Measurements from ENCODE around the gene HDAC8. TPM values are rescaled to one million over a fixed set of nuclear protein-coding genes. Genes with fewer than 3 reads are reported as not detected.
"Not testable (repeated sequence)": the region's sequence is repeated elsewhere in the genome, so short reads cannot be mapped to it uniquely, and the experiment has no call there.

The HDAC8 gene
- total and polyA plus RNA-seq, 8 donors, result 8.5 to 21.6 (median 14.6) TPM

DNA sequence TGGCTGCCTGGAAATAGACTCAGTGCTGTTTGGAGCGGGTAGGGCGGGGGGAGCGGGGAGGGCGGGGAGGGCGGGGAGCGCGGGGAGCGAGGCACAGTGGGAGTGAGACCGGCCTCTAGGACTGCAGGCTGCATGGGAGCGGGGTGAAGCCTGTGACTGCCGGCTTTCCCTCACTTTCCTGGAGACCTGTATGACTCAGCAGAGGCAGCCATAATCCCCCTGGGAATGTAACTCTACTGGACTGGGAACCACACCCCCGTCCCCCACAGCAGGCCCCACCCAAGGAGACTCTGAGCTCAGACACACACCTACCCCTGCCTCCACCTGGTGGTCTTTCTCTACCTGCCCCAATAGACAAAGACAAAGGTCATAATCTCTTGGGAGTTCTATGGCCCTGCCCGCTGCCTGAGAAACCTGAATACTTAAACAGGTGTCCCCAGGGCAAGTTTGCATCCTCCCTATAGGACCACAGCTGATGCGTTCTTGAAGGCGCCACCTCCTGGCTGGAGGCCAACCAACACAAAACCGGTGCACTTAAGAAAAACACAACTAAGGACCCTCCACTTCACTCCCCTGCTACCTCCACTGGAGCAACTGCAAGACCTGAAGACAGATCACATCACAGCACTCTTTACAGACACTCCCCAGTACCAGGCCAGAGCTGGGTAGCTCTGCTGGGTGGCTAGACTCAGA lies 18.0 kb downstream of the HDAC8 start:
- Histone ChIP-seq H3K36me3 (no peaks in the 10 kb centered on the region), H3K27me3 (peaks cover 0 to 10% (median 0%) of the 10 kb centered on the region in 4 donors), H3K27ac (no peak overlapping the region), H3K4me1 (no peaks in the 10 kb centered on the region), H3K9me3 (no peaks in the 10 kb centered on the region), H3K4me3 (no peak overlapping the region)
- WGBS, 2 donors, result 66 to 91% methylated on average over 16 of the region's 16 CpGs
- DNase-seq (no peak), ATAC-seq (no peak), FAIRE-seq (no peak)
- TF ChIP-seq, protein P1, sequence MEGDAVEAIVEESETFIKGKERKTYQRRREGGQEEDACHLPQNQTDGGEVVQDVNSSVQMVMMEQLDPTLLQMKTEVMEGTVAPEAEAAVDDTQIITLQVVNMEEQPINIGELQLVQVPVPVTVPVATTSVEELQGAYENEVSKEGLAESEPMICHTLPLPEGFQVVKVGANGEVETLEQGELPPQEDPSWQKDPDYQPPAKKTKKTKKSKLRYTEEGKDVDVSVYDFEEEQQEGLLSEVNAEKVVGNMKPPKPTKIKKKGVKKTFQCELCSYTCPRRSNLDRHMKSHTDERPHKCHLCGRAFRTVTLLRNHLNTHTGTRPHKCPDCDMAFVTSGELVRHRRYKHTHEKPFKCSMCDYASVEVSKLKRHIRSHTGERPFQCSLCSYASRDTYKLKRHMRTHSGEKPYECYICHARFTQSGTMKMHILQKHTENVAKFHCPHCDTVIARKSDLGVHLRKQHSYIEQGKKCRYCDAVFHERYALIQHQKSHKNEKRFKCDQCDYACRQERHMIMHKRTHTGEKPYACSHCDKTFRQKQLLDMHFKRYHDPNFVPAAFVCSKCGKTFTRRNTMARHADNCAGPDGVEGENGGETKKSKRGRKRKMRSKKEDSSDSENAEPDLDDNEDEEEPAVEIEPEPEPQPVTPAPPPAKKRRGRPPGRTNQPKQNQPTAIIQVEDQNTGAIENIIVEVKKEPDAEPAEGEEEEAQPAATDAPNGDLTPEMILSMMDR (IDR thresholded peaks at IDR 0.05), result no peak
- intact Hi-C loops (cut with DNase I), result no loop called here

DNA sequence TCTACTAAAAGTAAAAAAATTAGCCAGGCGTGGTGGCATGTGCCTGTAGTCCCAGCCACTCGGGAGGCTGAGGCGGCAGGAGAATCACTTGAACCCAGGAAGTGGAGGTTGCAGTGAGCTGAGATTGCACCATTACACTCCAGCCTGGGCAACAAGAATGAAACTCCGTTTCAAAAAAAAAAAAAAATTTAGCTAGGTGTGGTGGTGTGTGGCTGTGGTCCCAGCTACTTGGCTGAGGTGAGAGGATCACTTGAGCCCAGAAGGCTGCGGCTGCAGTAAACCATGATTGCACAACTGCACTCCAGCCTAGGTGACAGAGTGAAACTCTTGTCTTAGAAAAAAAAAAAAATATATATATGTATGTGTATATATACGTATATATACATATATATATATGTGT lies 20.2 kb downstream of the HDAC8 start:
- H3K27ac ChIP-seq; H3K4me1 ChIP-seq; FAIRE-seq; H3K4me3 ChIP-seq; H3K9me3 ChIP-seq; DNase-seq; H3K27me3 ChIP-seq; H3K36me3 ChIP-seq; ATAC-seq; intact Hi-C loops (cut with DNase I): not testable (repeated sequence)
- 80 to 90% methylated on average over 6 of the region's 6 CpGs for WGBS, 2 donors

DNA sequence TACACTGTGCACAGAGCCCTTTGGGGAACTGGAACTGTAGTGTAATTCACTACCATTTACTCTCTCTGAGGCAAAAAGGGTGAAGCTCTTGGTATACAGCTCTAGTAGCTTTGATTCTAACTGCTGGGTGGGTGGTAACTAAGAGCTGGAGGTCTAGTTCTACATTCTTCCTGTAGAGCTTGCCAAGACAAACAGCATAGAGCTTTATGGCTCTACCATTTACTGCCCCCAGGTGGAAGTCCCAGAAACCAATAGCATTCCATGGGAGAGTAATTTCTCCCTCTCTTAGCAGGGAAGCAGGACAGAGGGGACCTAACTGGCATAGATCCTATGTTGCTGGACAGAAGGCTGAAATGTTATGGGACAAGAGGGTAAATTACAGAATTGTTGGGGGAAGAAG lies 26.7 kb downstream of the HDAC8 start:
- Histone ChIP-seq H3K36me3 (no peaks in the 10 kb centered on the region), H3K9me3 (no peaks in the 10 kb centered on the region), H3K4me1 (no peaks in the 10 kb centered on the region), H3K27ac (no peak overlapping the region), H3K4me3 (no peak overlapping the region), H3K27me3 (no peaks in the 10 kb centered on the region)
- ATAC-seq, result peak in 3 of 4 donors; percentile 55 to 81 (median 60)
- no peak for FAIRE-seq
- DNase-seq, result no peak
- TF ChIP-seq, protein P1 (IDR thresholded peaks at IDR 0.05), result no peak
- intact Hi-C loops (cut with DNase I), result loop anchor here in 1 of 3 donors (10.0 kb wide), 1 partner anchor 301 kb away; no protein-coding TSS in a partner anchor

DNA sequence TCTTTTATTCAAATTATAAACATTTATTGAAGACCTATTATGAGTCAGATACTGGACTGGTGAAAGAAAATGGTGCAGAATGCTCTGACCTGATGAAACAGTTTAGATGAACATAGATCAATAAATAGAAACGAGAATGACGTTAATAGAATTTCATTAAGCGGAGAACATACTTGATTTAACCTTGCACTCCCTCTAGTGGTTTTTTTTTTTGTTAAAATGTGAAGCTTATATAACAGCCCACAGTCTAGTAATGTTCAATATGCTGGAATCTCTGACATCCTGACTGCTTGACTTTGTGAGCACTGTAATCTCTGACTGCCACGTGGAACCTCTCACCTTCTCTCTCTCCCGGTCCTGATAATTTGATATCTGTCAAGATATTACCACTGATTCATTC lies 32.3 kb downstream of the HDAC8 start:
- FAIRE-seq (peak; percentile 97), ATAC-seq (peak; percentile 56 to 81 (median 78)), DNase-seq (no peak)
- H3K4me1 ChIP-seq, result no peaks in the 10 kb centered on the region
- intact Hi-C loops (cut with DNase I), result loop anchor here in 1 of 3 donors (10.0 kb wide), 1 partner anchor 296 kb away; no protein-coding TSS in a partner anchor
- H3K36me3 ChIP-seq, result no peaks in the 10 kb centered on the region
- 5 to 7% methylated on average over 5 of the region's 5 CpGs for WGBS, 2 donors
- H3K4me3 ChIP-seq, result no peak overlapping the region
- H3K9me3 ChIP-seq, result no peaks in the 10 kb centered on the region
- no peak overlapping the region for H3K27ac ChIP-seq
- no peaks in the 10 kb centered on the region for H3K27me3 ChIP-seq
- TF ChIP-seq, protein P1 (IDR thresholded peaks at IDR 0.05), result peak in 2 of 4 donors; percentile 24 to 25

DNA sequence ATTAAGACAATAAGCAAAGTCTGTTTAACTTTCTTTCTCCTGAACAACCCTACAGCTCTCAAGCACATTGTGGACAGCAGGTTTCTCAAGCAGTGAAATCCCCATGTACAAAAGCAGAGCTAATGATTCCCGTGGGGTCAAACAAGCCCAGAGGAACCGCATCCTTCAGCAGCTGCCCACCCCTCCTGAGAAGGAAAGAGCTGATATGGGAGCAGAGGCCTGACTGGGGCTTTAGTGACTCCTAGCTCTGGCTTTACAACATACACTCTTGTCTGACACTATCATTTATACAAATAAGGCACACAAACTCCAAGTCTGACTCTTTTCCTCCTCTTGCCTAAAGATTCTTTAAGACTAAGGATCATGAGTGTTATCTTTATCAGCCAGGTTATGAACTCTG lies 32.8 kb downstream of the HDAC8 start:
- no peak overlapping the region for H3K4me3 ChIP-seq
- no peaks in the 10 kb centered on the region for H3K9me3 ChIP-seq
- TF ChIP-seq, protein P1 (IDR thresholded peaks at IDR 0.05), result no peak
- no peaks in the 10 kb centered on the region for H3K36me3 ChIP-seq
- no peaks in the 10 kb centered on the region for H3K4me1 ChIP-seq
- 68 to 86% methylated on average over 2 of the region's 2 CpGs for WGBS, 2 donors
- FAIRE-seq, result no peak
- no peak overlapping the region for H3K27ac ChIP-seq
- ATAC-seq, result no peak
- H3K27me3 ChIP-seq, result no peaks in the 10 kb centered on the region
- intact Hi-C loops (cut with DNase I), result loop anchor here in 1 of 3 donors (10.0 kb wide), 1 partner anchor 295 kb away; no protein-coding TSS in a partner anchor
- no peak for DNase-seq

Measured in pancreas (tissue), 10 donors.